ENCODE measurements around the gene TRIM66. TPM values are rescaled to one million over a fixed set of nuclear protein-coding genes. Genes with fewer than 3 reads are reported as not detected.

The TRIM66 gene
- polyA plus RNA-seq, 3 donors, result 5.3 to 8.9 (median 5.9) TPM

DNA sequence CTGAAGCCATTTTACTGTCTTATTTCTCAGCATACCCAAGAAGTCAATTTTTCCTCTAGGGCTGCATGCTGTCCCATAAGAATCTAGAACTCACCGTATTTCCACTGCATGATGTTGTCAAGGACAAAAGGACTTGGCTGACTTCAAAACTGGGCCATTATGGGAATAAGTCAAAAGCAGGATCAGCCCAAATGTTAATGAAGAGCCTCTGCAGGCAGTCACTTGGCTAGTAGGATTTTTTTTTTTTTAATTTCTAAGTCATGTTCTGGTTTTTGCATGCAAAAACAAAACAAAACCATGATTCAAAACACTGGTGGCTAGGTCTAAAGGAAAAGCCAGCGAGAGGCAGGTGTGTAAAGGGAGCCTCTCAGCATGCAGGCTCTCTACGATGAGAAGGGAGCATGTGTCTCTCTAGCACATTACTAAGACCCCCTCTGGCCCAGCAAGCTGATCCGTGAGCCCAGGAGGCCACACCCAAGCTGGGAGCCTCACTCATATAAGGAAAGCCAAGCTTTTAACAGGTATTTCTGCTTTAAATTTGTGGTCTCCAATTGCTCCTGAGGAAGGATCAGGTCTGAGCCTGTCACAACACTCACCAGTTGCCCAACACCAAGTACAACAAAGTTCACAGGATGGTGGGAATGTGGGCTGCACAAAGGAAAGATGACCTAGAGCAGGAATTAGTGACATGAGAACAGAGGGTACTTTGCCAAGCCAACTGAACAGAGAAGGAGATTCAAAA lies 67.0 kb downstream of the TRIM66 start:
- no peak for DNase-seq (ENCODE audit: low read depth in 3 of 3, low spot score in 2 of 3)

DNA sequence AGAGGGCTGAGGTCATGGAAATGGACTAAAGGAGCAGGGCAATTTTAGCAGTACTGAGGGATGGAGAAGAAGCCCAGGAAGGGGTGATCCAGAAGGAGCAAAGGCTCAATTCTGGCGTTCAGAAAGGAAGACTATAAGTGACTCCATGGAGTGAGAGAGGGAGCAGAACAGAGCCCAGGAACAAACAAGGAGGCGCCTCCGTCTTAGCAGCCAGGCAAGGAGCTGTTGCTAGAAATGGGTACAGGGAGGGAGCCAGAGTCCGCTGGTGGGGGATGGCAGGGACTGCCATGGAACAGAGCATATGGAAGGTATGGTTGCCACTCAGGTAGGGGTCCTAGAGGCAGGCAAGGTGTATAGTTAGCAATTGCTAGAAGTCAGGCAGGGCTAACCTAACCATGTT lies 68.0 kb downstream of the TRIM66 start:
- no peak for DNase-seq (ENCODE audit: low read depth in 3 of 3, low spot score in 2 of 3)

DNA sequence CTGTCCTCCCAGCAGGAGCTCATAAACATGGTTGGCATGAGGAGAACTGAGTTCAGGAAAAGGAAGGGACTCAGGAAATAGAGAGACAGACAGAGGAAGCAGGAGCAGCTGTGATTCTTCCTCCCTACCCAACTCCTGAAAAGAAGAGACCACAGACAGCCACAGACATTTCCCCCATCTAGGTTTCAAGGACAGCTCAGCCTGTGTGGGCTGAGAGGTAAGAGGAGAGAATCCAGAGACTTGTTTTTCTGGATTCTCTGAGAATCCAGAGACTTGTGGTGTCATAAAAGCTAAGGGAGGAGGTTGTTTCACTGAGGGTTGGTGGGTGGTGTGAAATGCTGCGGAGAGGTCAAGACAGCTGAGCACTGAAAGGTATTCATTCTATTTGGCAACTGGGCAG lies 69.4 kb downstream of the TRIM66 start:
- no peak for DNase-seq (ENCODE audit: low read depth in 3 of 3, low spot score in 2 of 3)

DNA sequence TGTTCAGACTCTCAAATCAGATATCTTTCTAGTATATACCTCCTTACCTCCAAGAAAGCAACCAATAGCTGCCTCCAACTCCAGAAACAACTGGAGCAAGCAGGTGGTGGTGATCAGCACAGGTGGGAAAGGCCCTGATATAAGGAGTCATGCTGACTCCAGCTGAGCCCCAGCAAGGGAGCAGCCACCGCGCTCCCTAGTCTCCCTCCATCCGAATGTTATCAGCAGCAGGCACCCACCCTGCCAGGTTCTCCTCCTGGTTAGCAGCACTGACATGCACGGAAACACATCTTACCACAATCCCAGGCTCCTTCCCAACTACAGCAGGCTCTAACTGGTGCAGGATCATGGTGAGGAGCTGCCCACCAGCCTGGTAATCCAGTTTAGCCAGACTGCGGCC lies 69.9 kb downstream of the TRIM66 start:
- no peak for DNase-seq (ENCODE audit: low read depth in 3 of 3, low spot score in 2 of 3)

DNA sequence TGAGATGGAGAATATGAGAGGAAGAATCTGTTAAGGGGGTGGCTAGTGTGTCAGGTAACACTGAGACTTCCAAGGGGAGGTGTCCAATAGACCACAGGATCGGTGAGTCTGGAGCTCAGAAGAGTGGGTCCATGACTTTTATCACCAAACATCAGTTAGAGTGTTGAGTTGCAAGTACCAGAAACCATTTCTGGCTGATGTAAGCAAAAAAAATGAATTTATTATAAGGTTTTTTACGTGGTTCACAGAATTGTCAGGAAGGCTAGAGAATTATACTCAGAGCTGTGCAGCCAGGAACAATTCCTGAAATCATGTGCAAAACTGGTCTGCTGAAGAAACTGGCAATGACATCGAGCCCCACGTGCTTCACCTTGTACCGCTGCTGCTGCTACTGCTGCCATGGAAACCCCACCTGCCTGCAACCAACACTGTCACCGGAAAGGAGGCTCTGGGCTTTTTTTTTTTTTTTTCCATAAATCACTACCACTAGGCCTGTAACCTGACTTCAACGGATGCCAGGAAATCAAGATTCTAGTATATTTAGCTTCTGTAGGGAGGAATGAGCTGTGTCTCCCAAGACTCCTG lies 71.8 kb downstream of the TRIM66 start:
- DNase-seq (ENCODE audit: low read depth in 3 of 3, low spot score in 2 of 3), result peak in 1 of 3 donors; percentile 72

DNA sequence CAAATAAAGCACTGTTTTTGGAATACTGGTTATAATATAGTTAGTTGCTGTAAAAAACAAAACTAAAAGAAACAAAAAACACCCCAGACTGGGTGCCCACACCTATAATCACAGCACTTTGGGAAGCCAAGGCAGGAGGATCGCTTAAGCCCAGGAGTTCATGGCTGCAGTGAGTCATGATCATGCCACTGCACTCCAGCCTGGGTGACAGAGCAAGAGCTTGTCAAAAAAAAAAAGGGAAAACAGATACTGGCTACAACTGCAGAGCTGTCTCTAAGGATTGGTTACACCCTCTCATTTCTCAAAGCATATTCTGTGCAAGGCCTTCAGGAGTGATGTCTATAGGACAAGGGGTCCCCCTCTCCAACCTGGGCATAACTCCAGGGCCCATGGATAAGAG lies 73.8 kb downstream of the TRIM66 start:
- no peak for DNase-seq (ENCODE audit: low read depth in 3 of 3, low spot score in 2 of 3)

DNA sequence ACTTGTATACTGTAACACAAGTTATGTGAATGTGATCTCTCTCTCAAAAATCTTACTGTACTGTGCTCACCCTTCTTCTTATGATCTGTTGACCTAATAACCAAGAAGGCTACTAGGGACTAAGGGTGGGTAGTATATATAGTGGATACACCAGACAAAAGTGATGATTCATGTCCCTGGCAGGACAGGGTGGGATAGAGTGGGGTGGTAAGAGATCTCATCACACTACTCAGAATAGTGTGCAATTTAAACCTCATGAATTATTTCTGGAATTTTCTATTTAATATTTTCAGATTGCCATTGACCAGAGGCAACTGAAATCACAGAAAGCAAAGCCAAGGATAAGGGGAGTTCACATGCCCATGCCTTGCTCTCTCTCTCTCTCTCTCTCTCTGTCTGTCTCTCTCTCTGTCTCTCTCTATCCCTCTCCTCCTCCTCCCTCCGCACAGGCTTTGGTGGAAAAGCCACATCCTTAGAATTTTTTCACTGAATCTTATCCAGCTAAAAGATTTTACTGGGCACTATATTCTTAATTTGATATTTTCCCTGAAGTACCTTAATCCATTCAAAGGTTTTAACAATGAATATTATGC lies 76.4 kb downstream of the TRIM66 start:
- no peak for DNase-seq (ENCODE audit: low read depth in 3 of 3, low spot score in 2 of 3)

DNA sequence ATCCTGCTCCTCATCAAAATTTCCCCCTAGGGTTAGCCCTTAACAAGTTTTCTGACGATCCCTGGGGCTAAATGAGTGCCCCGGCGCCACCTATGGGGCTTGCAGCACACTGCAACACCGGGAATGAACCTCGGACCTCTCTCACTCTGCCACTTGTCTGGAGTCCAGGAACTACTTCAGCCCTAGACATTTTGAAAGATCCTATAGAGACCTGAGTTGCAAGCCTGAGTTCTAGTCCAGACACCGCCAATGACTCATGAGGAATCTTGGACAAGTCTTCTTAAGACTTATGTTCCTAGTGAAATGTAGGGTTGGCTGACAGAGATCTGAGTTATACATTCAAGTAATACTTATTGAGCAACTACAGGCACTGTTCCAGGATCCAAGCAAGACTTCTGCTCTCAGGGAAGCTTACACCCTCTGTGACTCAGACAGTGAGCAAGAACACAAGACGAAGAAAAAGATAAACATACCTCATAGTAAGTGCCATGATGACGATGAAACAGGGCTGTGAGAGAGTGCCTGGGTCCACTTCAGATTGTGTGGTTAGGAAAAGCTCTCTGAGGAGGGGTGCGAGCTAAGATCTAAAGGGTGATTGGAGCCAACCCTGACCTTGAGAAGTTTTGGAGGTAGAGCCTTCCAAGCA lies 78.3 kb downstream of the TRIM66 start:
- no peak for DNase-seq (ENCODE audit: low read depth in 3 of 3, low spot score in 2 of 3)

DNA sequence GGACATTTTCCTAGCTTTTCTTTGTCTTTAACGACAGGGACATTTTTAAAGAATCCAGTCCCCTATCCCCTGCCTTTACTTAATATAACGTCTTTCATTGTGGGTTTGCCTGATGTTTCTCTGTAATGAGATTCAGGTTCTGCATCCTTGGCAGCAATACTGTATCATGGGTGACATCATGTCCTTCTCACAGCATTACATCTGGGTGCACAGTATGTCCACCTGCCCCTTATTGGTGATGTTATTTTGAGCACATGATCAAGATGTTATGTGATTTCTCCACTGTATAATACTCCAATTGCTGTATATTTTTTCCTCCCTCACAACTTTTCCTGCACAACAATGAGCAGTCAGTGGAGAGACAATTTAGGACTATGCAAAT lies 78.8 kb downstream of the TRIM66 start:
- DNase-seq (ENCODE audit: low read depth in 3 of 3, low spot score in 2 of 3), result no peak

DNA sequence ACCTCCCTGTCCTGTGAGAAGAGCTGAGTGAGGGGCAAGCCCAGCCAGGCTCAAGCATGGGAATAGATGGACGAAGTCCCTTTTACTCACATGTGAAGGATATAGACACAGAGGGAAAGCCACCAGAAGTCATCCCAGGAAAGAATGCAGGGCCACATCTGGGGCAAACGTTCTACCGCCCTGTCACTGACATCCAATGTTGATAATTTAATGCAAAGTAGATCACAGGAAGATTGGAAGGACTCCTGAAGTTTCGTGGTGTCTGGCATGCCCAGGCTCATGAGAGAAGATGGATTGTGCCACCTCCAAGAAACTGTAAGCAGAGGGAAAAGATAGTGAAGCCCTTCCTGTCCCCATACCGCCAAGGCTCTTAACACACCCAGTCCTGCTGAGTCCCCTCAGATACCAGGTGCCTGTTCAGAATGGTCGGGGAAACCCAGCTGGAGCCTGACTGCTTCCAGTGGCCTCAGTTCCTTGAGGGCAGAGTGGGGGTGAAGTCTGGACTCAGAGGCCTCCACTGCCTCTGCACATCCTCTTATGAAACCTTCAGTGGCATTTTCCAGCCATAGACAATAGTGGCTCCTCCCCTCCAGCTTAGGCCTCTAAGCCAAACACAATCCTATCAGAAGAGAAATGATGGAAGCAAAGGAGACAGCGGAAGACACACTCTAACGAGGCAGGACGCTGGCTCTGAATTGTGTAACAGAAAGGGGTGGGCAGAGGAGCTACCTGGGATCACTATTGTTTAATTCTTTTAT lies 80.9 kb downstream of the TRIM66 start:
- DNase-seq (ENCODE audit: low read depth in 3 of 3, low spot score in 2 of 3), result no peak

DNA sequence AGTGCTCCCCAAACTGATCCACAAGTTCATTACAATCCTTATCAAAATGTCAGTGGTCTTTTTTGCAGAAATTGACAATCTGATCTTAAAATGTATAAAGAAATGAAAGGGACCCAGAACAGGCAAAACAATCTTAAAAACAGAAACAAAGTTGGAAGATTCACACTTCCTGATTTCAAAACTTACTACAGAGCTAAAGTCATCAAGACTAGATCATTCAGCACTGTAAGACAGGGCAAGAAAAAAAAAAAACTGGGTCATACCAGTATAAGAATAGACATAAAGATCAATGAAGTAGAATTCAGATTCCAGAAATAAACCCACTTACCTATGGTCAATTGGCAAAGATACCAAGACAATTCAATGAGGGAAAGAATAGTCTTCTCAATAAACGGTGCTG lies 84.0 kb downstream of the TRIM66 start:
- no peak for DNase-seq (ENCODE audit: low read depth in 3 of 3, low spot score in 2 of 3)

DNA sequence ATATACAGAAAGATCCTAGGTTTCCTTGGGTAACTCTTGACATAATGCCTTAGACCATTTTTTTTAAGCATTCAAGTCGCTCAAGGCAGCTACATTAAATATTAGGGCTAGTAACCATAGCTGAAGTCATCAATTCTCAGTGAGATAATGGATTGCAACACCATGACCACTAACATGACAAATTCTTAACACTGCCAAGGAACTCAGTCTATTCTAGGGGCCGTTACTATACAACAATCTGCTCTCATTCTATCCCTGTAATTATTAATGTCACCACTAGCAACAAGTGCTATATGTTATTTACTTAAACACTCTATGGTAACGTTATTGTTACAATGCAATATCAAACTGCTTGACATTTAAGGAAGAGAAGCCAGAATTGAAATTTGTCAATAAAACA lies 85.3 kb downstream of the TRIM66 start:
- DNase-seq (ENCODE audit: low read depth in 3 of 3, low spot score in 2 of 3), result no peak

DNA sequence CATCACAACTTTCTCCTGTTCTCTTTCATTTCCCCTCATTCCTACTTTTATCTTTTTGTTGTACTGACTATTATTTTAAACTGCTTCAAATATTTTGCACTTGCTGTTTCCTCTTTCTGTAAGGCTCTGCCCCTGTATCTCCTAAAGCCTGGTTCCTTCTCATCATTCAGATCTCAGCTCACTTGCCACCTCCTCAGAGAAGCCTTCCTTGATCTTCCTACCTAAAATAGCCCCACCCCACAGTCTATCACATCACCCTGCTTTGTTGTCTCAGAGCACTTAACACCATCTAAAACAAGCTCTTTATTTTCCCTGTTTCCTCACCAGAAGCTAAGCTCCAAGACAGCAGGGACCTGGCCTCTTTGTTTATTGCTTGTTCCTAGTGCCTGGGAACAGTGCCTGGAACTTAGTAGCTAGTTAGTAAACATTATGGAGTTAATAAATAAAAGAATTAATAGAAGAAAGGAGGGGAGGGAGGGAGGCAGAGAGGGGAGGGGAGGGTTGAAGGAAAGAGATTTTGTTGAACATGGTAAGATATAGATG lies 85.9 kb downstream of the TRIM66 start:
- DNase-seq (ENCODE audit: low read depth in 3 of 3, low spot score in 2 of 3), result no peak

DNA sequence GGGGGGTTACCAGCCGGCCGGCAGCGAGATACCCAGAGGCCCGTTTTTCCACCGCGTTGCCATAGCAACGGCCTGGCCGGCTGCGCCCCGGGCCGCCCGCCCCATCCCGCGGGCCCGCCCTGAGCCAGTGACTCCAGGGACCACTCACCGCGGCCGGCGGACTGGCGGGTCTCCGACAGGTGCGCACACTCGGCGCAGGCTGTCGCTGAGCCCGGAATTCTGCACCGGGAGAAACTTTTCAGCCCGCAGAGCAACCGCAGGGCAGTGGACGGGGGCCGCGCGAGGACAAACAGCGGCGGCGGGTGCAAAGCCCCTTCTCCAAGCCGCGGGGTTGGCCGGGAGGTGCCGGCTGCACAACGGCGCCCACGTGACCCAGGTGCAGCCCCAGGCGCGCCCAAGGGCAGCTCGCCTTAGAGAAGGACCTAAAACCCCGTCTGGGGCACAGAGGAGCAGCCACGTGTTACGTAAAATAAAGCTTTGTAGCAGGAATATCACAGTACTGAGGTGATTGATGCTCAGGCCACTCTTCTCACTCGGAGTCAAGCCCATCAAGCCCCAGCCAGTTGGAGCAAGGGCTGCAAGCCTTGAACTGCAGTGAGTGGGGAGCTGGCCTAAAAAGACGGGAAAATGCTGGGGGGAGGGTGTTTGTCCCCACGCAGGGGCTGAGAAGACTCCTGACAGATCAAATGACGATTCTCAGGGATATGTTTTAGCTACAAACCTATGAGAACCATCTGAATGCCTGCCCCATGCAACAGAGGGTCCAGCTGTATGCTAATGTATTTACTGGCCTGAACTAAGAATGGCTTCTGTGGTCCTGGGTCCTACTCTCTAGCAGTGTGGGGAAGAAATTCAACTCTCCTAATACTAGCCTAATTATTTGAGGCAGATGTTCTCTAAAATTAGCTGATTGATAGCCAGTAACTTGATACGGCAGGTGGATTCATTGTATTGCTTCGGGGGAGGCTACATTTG lies 88.2 kb downstream of the TRIM66 start, which contains the start of gene STK33:
Gene STK33, minus strand, starts transcription at position 294 of the 975 bp plus-strand sequence. CDS start 119,323 bp downstream, outside the sequence.
- peak in 1 of 3 donors; percentile 46 for DNase-seq (ENCODE audit: low read depth in 3 of 3, low spot score in 2 of 3)

DNA sequence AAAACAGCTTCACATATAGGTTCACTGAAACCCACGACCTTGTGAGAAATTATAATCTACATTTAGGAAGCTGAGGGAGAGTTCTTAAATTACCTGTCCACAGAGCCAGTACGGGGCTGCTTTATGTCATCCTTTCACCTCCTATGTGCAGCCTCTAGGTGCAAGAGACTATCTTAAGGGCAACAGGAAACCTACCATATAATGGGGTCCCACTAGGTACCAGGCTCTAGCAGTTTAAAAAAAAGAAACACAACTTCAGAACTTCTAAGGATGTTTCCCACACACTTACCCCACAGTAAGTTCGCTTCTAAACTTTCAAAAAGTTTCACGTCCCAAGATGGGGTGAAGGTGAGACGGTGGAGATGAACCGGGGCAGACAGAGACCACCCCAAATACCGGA lies 89.0 kb downstream of the TRIM66 start:
- no peak for DNase-seq (ENCODE audit: low read depth in 3 of 3, low spot score in 2 of 3)

DNA sequence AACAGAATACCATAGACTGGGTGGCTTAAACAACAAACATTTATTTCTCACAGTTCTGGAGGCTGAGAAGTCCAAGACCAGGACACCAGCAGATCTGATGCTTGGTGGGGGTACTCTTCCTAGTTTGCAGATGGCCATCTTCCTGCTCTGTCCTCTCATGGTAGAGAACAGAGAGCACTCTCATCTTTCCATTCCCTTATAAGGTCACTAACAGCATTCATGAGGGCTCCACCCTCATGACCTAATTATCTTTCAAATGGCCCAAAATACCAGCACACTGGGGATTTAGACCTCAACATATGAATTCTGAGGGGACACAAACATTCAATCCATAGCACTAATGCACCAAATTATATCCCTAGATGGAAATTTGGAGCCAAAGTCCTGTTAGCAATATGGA lies 94.5 kb downstream of the TRIM66 start:
- no peak for DNase-seq (ENCODE audit: low read depth in 3 of 3, low spot score in 2 of 3)

DNA sequence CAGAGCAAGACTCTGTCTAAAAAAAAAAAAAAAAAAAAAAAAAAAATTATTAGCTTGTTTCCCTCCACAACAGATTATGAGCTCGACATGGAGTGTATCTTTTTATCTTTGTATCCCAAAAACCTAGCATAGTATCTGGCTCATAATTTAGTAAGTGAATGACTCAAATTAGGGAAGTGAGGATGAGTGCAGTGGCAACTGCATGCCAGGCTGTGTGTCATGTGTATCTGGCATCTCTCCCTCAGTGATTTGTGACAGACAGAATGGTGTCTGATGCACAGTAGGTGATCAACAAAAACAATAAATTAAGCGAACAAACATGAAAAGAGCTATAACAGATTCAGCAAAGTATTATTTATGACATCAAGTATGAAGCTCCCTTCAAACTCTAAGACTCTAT lies 95.7 kb downstream of the TRIM66 start:
- DNase-seq (ENCODE audit: low read depth in 3 of 3, low spot score in 2 of 3), result no peak

DNA sequence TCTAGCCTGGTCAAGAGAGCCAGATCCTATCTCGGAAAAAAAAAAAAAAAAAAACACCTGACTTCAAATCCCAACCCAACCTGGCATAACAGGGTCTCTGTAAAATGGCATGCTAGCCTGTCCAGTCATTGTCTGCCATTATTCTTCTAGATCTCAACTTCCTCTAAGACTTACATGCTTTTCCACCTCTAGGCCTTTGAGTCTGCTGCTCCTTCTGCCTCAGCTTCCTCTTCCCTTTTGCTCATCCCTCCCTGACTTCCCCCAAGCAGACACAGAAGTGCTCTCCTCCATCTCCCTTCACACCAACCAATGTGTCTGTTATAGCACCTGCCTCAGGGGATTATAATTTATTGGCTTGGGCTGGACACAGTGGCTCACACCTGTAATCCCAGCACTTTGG lies 96.3 kb downstream of the TRIM66 start:
- DNase-seq (ENCODE audit: low read depth in 3 of 3, low spot score in 2 of 3), result no peak

DNA sequence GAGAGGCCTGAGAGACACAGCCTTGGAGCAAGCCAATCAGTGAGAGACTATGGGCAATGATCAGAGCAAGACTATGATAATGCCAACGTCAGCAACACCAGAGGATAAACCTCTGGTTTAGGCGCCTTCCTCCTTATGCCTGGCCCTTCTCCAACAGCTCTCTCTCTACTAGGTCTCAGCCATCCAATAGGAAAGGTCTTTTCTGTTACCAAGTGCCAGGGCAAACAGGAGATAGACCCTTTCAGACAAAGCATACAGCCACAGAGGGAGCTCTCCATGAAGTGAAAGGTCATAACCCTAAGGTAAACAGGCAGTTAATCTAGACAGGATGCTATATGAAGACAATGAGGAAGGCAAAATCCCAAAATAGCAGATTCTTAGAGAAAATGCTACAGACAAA lies 98.0 kb downstream of the TRIM66 start:
- DNase-seq (ENCODE audit: low read depth in 3 of 3, low spot score in 2 of 3), result no peak

DNA sequence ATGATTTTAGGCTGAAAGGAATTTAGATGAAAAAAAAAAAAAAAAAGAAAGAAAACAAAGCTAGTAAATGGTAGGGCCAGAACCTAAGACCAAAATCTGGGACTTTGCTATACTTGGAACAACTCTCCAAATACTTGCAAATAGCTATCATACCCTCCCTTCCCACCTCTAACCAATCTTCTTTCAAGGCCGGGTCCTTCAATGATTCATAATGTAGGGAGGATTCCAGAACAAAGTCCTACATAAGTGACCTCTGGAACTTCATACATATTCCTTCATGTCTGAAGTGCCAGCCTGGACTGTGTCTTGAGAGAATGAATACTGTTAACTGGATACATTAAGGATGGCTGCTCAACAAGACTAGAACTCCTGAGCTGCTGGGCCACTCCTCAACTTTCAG lies 98.4 kb downstream of the TRIM66 start:
- DNase-seq (ENCODE audit: low read depth in 3 of 3, low spot score in 2 of 3), result no peak
